ENCODE results near the gene MALRD1. TPM values are rescaled to one million over a fixed set of nuclear protein-coding genes. Genes with fewer than 3 reads are reported as not detected.

Gene MALRD1
- total and polyA plus RNA-seq, 2 of the 8 experiments (the other 6 are each of a cell fraction or from before 2014, with no cell fraction given): 0.32 to 0.35 TPM

DNA sequence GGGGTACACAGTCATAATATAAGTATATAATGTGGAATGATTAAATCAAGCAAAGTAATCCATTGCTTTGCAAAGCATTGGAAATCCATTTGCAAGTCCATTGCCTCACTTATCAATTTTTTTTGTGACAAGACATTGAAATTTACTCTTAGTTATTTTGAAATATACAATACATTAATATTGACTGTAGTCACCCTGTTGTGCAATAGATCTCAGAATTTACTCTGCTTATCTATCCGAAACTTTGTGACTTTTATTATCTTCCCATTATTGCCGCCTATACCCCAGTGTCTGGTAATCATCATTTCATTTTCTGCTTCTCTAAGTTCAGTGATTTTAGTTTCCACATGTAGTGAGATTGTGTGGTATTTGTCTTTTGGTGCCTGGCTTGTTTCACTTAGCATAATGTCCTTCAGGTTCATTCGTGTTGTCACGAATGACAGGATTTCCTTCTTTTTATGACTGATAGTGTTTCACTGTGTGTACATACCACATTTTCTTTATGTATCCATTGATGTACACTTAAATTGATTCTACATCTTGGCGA, 5.8 kb downstream of the MALRD1 start (continued):
- no peak for TF ChIP-seq NRF1 (IDR thresholded peaks at IDR 0.05; ENCODE audit: low read depth, low read length)
